Stimulated activated CD8-positive, alpha-beta memory T cell treated with anti-CD3 and anti-CD28 coated beads, Interleukin-7, amount 100 ng/mL, for 24 hours (primary cell): ENCODE data around the gene IVD.

Experiments
- DNase-seq: peaks from one replicate; pipeline ENCODE4 v3.0.0-alpha.2; 2020; ENCODE audit warnings: low read depth

Gene IVD

DNA sequence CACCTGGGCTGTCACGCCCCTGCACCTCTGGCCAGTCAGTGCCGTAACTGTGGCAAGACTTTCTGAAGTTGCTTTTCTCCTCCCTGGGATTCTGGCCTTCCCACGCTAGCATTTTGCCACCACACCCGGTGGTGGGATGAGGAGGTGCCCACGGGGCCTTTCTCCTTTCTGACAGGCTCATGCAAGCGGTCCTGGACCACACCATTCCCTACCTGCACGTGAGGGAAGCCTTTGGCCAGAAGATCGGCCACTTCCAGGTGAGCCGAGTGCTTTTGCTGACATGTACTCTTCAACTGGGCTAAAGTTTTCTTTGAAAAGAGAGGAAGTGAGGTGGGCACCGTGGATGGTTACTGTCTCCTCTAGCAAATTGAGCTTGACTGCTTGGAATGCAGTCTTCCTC lies 9.6 kb downstream of the IVD start:
- no peak for DNase-seq

DNA sequence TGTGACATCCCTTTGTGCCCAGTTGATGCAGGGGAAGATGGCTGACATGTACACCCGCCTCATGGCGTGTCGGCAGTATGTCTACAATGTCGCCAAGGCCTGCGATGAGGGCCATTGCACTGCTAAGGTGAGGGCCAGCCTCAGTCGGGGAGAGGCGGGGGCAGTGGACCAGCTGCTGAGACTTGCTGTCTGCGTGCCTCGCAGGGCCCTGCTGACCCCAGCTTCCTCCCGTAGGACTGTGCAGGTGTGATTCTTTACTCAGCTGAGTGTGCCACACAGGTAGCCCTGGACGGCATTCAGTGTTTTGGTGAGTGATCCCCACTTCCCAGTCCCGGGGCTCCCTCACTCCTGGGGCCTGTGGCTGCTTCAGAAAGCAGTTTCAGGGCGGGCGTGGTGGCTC lies 10.5 kb downstream of the IVD start:
- DNase-seq = no peak

DNA sequence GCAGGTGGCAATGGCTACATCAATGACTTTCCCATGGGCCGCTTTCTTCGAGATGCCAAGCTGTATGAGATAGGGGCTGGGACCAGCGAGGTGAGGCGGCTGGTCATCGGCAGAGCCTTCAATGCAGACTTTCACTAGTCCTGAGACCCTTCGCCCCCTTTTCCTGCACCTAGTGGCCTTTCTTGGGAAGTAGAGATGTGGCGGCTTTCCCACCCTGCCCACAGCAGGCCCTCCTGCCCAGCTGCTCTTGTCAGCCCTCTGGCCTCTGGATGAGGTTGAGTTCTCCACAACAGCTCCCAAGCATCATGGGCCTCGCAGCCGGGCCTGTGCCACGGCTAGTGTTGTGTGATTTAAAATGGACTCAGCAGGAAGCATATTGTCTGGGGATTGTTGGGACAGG lies 12.5 kb downstream of the IVD start:
- no peak for DNase-seq

DNA sequence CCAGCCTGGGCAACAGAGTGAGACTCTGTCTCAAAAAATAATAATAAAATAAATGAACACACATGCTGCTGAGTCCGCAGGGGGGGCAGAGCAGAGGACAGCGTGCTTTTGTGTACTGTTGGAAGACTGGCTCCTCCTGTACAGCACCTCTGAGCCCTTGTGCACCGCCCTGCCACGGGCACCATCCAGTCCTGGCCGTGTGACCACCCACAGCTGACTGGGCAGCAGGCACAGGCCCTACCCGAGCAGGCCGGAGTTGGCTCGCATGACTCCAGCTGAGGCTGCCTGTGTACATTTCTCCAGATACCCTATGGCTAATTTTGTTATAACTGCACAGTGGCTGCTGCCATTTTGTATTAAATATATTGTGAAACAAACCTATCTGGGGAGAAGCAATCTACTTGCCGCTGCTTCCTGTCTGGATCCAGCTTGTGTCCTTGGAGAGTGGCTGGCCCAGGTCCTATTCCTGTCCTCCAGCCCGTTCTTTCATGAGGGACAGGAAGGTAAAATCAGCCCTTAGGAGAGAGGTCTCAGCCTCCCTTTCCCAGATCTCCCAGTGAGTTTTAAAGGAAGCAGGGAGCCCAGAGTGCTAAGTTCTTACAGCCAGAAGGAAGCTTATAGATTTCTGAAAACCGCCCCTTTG lies 14.6 kb downstream of the IVD start:
- no peak for DNase-seq

DNA sequence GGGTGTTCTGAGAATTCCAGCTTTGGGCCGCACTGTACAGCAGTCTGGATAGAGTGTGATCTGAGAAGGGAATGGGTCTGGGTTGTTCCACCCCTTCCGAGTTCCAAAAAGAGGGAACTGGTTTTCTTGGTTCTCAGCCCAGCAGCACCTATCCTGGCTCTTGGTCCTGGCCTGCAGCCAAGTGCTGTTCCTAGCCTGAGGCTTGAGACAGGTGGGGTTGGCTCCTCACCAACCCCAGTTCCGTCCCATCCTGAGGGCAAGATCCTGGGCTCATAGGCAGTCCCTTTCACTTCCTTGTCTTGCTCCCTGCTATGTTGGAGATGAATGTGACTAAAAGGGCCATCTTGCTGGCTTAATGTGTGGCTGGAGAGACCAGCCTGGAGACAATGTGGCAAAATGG lies 15.2 kb downstream of the IVD start:
- no peak for DNase-seq

DNA sequence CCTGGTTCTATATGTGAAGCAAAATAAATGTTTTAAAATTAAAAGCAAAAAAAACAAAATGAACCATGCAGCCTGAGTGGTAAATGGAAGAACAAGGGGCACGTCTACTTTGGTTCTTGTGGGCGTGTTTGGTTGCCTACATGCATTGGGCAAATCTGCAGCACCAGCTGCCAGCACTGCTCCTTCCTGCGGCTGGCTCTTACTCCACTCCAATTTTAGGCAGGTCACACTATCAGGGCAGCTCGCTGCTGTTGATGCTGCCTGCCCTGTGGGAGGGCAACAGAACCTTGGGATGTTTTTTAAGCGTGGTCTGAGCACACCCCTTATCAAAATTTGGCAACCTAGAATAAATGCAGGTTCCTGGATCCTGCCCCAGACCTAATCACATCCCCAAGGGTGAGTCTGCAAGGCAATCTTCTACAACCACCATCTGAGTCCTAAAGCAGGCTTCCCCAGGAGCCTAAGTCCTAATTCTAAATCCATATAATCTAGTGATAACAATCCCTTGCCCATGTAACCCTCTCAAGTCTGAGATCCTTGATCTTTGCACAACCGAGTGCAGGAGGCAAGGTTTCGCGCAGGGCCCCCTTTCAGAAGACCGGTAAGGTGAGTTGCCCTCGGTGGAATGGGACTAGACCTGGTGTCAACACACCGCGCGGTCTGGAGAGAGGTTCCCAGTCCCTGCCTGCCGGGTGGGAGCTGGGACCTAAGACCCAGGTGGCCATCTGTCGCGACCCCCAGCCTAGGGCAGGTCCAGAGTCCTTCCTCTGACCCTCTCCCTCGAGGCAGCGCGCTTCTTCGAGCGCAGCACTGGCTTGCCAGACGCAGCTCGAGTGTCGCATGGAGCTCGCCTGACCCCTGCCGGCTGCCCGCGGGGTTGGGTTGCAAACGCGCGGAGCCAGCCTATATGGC lies 15.9 kb downstream of the IVD start:
- DNase-seq = peak; percentile 59

DNA sequence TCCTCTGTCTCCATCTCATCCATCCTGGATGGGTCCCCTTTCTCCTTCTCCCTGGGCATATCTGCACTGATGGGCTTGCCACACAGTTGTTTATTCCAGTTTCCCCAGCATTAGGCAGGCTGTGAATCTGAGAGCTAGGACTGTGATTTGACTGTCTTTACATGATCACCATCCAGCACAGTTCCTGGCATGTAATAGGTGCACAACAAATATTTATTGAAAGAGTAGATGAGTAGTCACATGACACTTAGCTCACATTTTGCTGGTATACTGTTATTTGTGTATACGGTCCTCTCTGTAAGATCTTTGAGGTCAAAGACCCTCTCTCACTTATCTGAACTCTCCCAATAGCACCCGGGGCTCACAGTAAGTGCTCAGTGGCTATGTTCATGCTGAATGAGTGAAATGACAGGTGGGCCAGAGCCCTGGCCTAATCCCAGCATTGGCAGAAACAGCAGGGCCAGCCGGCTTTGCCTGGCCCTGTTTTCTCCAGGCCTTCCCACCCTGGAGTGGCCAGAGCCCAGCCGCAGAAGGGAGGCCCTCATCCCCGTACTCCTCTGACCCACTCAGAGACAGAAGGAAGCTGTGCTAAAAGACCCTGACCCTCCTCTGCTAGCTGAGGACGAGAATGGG lies 19.0 kb downstream of the IVD start:
- no peak for DNase-seq

DNA sequence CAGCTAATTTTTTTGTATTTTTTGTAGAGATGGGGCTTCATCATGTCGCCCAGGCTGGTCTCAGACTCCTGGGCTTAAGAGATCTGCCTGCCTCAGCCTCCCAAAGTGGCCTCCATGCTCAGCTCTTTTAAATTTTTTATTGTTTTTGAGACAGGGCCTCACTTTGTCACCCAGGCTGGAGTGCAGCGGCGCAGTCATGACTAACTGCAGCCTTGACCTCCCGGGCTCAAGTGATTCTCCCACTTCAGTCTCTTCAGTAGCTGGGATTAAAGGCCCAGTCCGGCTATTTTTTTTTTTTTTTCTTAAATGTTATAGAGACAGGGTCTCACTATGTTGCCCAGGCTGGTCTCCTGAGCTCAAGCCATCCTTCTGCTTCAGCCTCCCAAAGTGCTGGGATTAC lies 20.1 kb downstream of the IVD start:
- no peak for DNase-seq

DNA sequence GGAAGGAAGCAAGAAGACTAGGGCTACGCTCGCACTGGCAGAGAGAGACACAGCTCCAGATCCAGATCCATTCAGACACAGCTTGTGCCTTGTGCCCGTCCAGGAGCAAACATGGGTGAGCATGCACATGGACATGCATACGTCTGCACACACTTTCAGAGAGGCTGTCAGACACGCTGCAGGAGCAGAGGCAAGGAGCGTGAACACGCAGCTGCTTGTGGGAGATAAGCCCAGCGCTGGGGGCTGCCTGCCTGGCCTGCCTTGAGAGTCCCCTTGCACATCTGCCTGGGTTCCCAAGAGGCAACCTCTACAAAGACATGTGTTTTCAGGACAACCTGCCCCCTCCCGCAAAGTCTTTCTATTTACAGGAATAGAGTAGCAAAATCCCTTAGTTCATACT lies 21.6 kb downstream of the IVD start:
- no peak for DNase-seq

DNA sequence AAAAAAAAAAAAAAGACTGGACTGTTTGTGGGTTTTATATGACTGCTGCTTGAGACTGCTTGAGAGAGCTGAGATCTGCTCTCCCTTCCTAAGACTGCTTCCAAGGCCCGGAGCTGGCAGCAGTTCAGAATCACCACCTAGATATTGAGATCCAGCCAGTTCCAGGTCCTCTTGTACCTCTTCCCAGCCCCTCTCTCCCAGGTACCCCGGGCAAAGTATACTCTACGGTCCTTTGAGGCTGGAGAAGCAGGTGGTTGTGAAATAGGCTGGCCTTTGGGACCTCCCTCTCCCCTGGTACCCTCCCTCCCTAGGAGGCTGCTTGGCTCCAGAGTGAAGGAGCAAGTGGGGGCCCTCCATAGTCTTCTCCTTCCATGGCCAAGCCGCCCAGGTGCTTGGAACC lies 22.6 kb downstream of the IVD start:
- no peak for DNase-seq

DNA sequence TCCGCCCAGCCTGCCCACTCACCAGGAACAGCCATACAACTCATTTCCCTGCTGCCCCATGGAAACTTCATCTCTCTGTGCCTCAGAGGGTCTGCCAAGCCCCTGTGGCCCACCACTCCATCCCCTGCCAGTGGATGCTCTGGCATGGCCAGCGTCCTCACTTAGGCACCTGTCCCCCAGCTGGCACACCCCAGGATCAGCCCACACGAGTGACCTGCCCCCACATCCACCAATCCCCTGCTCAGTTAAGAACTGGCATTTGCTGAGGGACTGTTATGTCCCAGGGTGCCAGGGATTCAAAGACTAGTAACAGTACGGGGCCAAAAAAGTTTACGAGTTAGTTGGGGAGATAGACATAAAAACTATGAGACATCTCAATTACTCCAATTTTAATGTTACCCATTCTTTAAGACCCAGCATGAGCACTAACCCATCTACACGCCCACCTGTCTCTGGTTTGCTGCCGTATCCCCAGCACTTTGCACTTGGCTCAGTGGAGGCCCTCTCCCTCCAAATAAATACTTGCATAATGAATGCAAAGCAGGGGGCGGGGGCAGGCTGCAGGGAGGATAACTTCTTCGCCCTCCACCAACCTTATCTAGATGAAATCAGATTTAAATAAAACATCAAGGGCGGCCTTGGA lies 23.6 kb downstream of the IVD start:
- DNase-seq = no peak

DNA sequence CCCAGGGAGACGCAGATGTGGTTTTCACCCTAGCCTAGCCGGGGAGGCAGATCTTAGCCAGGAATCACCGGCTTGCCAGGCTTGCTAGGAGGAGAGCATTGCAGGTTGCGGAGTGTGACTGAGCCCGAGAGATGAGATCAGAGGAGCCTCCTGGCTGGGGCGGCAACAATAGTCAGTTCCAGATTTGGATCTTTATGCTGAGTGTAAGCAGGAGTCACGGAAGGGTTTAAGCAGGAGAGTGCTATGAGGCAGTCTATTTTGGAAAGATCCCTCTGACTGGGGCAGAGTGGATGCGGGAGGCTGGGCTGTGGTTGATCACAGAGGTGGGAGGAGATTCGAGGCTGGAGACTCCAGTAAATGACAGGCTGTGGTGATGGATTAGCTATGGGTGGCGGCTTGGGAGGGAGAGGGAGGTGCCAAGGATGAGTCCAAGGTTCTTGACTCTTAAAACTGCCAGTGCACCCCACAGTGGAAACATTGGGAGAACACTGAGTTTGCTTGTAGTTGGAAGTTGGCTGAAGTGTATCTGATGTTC lies 24.7 kb downstream of the IVD start:
- DNase-seq = no peak

DNA sequence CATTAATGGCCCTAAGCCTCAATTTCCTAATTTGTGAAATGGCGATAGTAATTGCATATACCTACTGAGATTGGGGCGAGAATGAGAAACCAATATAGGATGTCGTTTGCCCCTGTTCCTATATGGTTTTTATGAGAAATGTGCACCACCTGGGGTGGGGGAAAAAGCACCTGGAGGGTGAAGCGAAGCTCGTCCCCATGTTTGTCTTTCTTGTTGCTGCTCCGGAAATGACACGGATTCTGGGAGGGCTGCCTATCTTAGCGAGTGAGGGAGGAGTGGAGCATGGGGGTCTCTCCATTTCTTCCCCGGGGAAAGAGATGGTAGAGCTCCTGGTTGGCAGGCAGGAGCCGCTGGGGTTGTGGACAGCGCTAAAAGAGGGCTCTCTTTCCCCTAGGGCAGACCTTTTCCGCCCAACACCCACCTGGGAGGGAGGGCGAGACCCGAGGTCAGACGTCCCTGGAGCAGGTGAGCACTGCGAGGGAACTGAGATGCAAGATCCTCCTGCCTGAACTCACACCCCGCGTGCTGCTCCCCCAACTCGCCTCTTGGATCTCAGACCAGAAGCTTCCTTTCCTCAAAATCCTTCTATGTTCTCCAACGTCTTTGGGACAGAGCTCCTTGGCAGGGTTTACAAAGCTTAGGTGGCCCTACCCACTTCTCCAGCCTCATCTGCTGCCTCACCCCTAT lies 29.6 kb downstream of the IVD start:
- DNase-seq = no peak

DNA sequence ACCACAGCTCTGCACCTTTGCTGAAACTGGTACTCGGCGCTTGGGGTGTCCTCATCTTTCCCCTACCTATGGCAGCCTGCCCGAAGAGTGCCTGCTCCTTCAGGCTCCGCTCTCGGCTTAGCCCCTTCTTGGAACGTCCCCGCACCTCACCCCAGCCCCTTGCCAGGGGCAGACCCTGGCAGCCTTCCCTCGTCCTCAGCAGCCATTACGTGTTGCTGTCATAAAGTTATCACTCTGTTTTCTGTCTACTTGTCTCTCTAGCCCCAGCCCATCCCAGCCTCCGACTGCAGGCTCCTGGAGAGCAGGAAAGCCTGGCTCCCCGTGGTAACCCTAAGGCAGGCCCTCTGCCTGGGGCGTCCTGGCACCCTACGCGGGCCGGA lies 30.1 kb downstream of the IVD start:
- DNase-seq = no peak

DNA sequence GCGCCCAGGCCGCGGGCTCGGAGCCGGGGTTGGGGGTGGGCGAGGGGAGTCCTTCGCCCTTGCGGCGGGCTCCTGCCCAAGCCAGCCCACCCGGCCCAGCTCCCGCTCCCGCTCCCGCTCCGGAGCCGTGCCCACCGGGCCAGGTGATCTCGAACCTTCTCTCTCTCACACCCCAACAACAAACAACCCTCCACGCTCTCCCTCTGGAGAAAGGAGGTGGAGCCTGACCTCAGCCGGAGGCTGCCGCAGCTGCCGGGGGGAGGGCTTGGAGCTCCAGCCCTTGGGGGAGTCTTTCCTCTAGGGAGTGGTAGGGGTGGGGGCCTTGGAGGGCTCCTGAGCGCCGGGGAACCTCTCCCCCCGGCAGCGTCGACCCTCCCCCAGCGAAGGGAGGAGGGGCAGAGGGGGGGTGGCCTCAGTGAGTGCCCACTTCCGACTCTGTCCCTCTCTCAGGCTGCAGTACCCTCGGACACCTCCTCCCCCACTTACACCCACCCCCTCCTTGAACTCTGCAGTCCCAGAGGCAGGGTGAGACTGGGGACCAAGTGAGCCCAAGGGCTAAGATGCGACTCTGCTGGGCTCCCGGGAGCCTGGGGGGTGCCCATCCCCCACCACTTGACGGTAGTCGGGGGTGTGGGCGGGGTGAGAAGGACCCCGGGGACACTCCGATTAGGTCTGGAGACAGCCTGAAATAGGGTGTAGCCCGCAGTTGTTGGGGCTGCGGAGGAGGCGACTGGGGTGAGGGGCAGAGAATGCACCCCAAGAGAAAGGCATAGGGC lies 30.7 kb downstream of the IVD start:
- DNase-seq = no peak

DNA sequence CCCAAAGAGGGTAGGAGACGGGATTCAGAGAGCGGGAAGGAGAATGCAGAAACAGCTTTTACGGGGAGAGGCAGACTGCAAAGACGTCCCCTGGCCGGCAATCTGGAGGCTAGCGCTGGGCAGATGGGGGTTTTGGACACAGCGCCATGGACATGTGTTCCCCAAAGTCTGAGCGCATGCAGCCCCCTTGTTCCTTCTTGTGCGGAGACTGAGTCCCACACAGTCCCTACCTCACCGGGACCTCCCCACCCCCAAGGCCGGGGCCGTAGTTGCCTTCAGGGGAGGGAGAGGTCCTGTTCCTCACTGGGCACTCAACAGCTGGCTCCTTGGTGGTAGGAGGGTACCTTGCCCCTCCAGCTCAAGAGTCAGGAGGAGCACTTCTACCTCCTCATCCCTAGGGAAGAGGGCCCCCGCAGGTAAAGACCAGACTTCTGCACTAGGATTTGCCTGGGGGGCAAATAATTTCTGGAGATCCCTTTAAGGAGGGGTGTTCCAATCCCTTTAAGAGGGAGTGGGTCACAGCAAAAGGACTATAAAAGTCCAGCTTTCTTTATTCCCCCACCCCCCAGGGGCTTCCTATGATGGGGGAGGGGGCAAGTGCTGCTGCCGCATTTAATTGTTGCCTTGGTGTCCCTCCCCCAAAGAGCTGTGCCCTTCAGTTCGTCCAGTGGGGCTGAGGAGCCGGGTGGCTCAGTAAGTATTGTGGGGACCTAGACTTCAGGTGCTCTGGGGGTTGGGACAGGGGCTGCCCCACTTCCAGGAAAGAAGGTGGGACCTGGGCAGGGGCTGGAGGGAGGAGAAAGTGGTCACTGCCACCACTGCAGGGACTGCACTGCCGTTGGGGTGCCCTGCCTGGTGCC lies 31.5 kb downstream of the IVD start:
- DNase-seq = no peak

DNA sequence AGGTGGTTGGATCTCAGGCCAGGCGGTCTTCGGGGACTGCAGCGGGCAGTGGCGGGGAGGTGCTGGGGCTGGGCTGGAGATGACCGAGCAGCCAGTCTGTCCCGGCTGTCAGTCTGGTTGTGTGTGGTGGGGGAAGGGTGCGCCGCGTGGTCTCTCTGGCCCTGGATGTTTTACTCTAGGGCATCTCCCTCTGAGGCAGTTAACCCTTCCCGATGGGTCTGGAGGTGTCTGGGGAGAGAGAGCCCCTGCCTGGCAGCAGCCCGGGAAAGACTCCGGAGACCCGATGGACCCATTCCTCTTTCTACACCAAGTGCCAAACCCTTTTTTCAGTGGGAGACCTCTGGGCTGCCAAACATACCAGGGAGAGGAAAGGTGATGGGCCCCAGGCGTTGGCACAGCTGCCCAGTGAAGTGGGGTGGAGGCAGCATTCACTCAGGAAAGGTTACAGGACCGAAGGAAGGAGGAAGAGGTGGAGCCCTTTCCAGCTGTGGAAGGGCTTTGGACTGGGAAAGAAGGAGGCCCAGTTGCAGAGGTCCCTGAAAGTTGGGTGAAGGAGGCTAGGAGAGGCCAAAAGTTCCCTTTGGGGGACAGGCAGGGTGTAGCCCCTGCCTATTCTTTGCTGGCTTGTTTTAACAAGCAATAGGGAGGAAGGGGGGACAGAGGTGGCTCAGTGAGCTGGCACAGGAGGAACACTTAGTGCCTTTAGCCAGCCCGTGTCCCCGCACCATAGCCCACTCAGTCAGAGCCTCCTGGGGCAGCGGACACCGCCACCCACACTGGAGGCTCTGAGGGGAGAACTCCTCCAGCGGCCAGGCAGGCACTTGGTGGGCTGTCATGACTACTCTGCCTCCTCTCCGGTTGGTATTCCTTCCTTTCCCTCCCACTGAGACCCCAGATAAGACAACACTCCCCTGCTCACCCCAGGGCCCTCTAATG lies 32.4 kb downstream of the IVD start:
- DNase-seq = no peak

DNA sequence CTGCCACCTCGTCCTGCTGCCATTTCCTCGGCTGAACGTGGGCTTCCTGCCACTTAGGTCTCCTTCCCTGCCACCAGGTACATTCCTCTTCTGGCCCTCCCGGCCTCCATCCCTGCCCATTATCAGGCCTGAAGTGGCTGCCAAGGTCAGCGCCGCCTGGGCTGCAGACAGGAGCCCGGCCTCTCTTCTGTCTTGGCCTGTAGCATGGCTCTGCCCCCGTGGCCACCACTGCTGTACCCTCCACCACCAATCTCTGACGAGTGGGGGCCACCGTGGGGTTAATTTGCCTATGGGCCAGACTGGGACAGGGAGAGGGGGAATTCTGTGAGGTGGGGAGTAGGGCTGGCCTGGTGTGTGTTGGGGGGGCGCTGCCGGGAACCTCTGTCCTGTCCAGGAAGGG lies 33.1 kb downstream of the IVD start:
- no peak for DNase-seq

DNA sequence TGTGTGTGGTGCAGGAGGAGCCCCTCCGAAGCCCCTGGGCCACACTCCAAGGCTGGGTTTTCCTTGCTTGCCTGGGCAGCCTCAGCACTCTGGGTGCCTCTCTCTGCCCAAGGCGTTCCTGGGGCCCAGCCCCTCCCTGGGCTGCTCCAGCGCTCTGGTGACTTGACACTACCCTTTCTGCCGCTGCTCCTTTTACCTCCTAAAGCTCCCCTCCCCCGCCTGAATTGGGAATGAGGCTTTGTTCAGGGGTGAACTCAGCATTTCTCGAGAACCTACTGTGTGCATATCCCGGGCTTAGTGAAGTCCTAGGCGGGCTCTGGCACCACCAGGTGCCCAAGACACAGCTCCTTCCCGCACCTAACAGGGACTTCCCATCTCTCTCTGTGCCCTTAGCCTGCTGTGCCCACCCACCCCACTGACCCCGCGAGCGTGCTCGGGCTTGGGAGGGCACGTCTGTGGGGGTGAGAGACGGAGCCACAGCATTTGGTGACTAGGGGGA lies 33.9 kb downstream of the IVD start:
- no peak for DNase-seq
